OCI-LY7 (cell line): ENCODE measurements around the gene SLC2A6. TPM values are rescaled to one million over a fixed set of nuclear protein-coding genes. Genes with fewer than 3 reads are reported as not detected.

Experiments
- BruUV-seq: library from RNA; stranded (reverse); fragments of 400-500 nt; replicated peaks from 2 replicates; lab custom pipeline; 2021; lab: Mats Ljungman, UMichigan
- CTCF ChIA-PET: fragments of 300-600 bp; sonication (Branson Sonifier 250); formaldehyde crosslinking; loops from one replicate; lab custom pipeline; 2022; ENCODE audit warnings: antibody characterized with exemption; ENCODE audit not compliant: unreplicated experiment; lab: Charles Lee
- POLR2A ChIA-PET: fragments of 300-600 bp; sonication (Branson Sonifier 250); formaldehyde crosslinking; loops from one replicate; lab custom pipeline; 2022; ENCODE audit warnings: antibody characterized with exemption; lab: Charles Lee
- DNase-seq: peaks from one replicate; pipeline ENCODE4 v3.0.0-alpha.2; 2015; ENCODE audit warnings: low spot score
- H2AFZ ChIP-seq: fragments of 200-600 bp; sonication (generic), shearing (Covaris generic); 2 replicates; pipeline ENCODE4 v1.6.1; 2014; ENCODE audit warnings: mild to moderate bottlenecking, antibody characterized with exemption, low read length, moderate library complexity
- H3K27ac ChIP-seq: fragments of 200-600 bp; sonication (generic); 2 replicates; pipeline ENCODE4 v1.5.1; 2014; ENCODE audit warnings: mixed run types, low read depth, mild to moderate bottlenecking, moderate library complexity, low read length, inconsistent platforms; ENCODE audit not compliant: poor library complexity, severe bottlenecking
- H3K36me3 ChIP-seq: fragments of 200-600 bp; sonication (generic); 2 replicates; pipeline ENCODE4 v1.6.1; 2014; ENCODE audit warnings: mild to moderate bottlenecking, antibody characterized with exemption, low read length, moderate library complexity, mixed read lengths; ENCODE audit not compliant: insufficient read depth
- H3K4me1 ChIP-seq: fragments of 200-600 bp; sonication (generic); 2 replicates; pipeline ENCODE4 v1.5.1; 2014; ENCODE audit warnings: mild to moderate bottlenecking, low read length; ENCODE audit not compliant: insufficient read depth, poor library complexity, severe bottlenecking
- H3K4me2 ChIP-seq: fragments of 200-600 bp; sonication (generic); 2 replicates; pipeline ENCODE4 v1.6.1; 2014; ENCODE audit warnings: mild to moderate bottlenecking, low read length
- H3K4me3 ChIP-seq: fragments of 200-600 bp; sonication (generic); 2 replicates; pipeline ENCODE4 v1.5.1; 2014; ENCODE audit warnings: mild to moderate bottlenecking, low read depth, low read length; ENCODE audit not compliant: poor library complexity, severe bottlenecking
- H3K79me2 ChIP-seq: fragments of 200-600 bp; sonication (generic); 2 replicates; pipeline ENCODE4 v1.6.1; 2016; ENCODE audit warnings: low read depth, mild to moderate bottlenecking, low read length, moderate library complexity, mixed read lengths; ENCODE audit not compliant: insufficient read depth
- H3K9me2 ChIP-seq: fragments of 200-600 bp; sonication (generic); 2 replicates; pipeline ENCODE4 v1.6.1; 2016; ENCODE audit warnings: mild to moderate bottlenecking, low read length, mixed read lengths; ENCODE audit not compliant: insufficient read depth
- H3K9me3 ChIP-seq: fragments of 200-600 bp; sonication (generic); 2 replicates; pipeline ENCODE4 v1.6.1; 2014; ENCODE audit warnings: mild to moderate bottlenecking, mixed run types, low read length, mixed read lengths
- H4K20me1 ChIP-seq: fragments of 200-600 bp; sonication (generic); 2 replicates; pipeline ENCODE4 v1.6.1; 2014; ENCODE audit warnings: mild to moderate bottlenecking, antibody characterized with exemption, low read length, moderate library complexity, mixed read lengths; ENCODE audit not compliant: insufficient read depth
- CTCF ChIP-seq: fragments of 200-600 bp; sonication (generic); conservative IDR thresholded peaks from 2 replicates; pipeline ENCODE4 v1.5.1; 2014; ENCODE audit warnings: mild to moderate bottlenecking, antibody characterized with exemption, low read length, moderate library complexity, mixed read lengths
- EZH2phosphoT487 ChIP-seq: fragments of 200-600 bp; sonication (generic); IDR thresholded peaks from 2 replicates; pipeline ENCODE4 v1.6.1; 2018; ENCODE audit warnings: low read depth, borderline replicate concordance, mild to moderate bottlenecking, mixed run types, antibody characterized with exemption, low read length, moderate library complexity, mixed read lengths
- intact Hi-C: fragments of 100-400 bp; cut with micrococcal nuclease; formaldehyde crosslinking; loops from one replicate; pipeline ENCODE4 v1.10.0; 2022; ENCODE audit not compliant: unreplicated experiment
- total RNA-seq, 2 experiments: library from RNA; depleted of rRNA in 1 of 2; stranded (reverse); fragments of >200 nt in 1 of 2; shearing (Covaris generic) in 1 of 2; gene quantifications; 2 replicates each; pipeline ENCODE4 v1.2.3, GENCODE V29; 2014 to 2022

Gene SLC2A6
- total RNA-seq, 2 experiments from 2014 or later, result 51.0 to 52.9 TPM

GRCh38 chr9:133429641-133430161 lies 49.2 kb downstream of the SLC2A6 start:
- no peaks in the 10 kb centered on the region for H3K9me3 ChIP-seq
- intact Hi-C loops, result no loop called here
- no peaks in the 10 kb centered on the region for H4K20me1 ChIP-seq
- CTCF ChIA-PET, result no interaction called here
- H3K4me2 ChIP-seq, result no peak overlapping the region
- H3K9me2 ChIP-seq, result no peaks in the 10 kb centered on the region
- H2AFZ ChIP-seq, result no peak overlapping the region
- H3K79me2 ChIP-seq, result no peaks in the 10 kb centered on the region
- TF ChIP-seq EZH2phosphoT487 (no peak), CTCF (no peak)
- H3K4me1 ChIP-seq, result no peaks in the 10 kb centered on the region
- no peak overlapping the region for H3K27ac ChIP-seq
- DNase-seq, result no peak
- no peak overlapping the region for H3K4me3 ChIP-seq
- BruUV-seq, result no TSS peak
- H3K36me3 ChIP-seq, result no peaks in the 10 kb centered on the region
- POLR2A ChIA-PET, result no interaction called here

- no peaks in the 10 kb centered on the region for H4K20me1 ChIP-seq
- TF ChIP-seq EZH2phosphoT487 (no peak), CTCF (no peak)
- H3K9me3 ChIP-seq, result no peaks in the 10 kb centered on the region
- H3K27ac ChIP-seq, result no peak overlapping the region
- intact Hi-C loops, result no loop called here
- H3K4me2 ChIP-seq, result no peak overlapping the region
- H3K9me2 ChIP-seq, result no peaks in the 10 kb centered on the region
- BruUV-seq, result no TSS peak
- no peaks in the 10 kb centered on the region for H3K79me2 ChIP-seq
- H3K4me1 ChIP-seq, result no peaks in the 10 kb centered on the region
- no peak overlapping the region for H3K4me3 ChIP-seq
- ChIA-PET CTCF (no interaction called here), POLR2A (no interaction called here)
- DNase-seq, result no peak
- H2AFZ ChIP-seq, result no peak overlapping the region
- no peaks in the 10 kb centered on the region for H3K36me3 ChIP-seq
Observed at GRCh38 chr9:133429214-133429613, 49.7 kb downstream of the SLC2A6 start.

GRCh38 chr9:133428617-133429101 lies 50.2 kb downstream of the SLC2A6 start:
- Histone ChIP-seq H3K4me2 (no peak overlapping the region), H3K36me3 (no peaks in the 10 kb centered on the region), H3K4me3 (no peak overlapping the region), H3K4me1 (no peaks in the 10 kb centered on the region), H4K20me1 (no peaks in the 10 kb centered on the region), H2AFZ (no peak overlapping the region), H3K79me2 (no peaks in the 10 kb centered on the region), H3K9me2 (no peaks in the 10 kb centered on the region), H3K9me3 (no peaks in the 10 kb centered on the region), H3K27ac (no peak overlapping the region)
- TF ChIP-seq CTCF (no peak), EZH2phosphoT487 (no peak)
- POLR2A ChIA-PET, result no interaction called here
- BruUV-seq, result no TSS peak
- CTCF ChIA-PET, result no interaction called here
- intact Hi-C loops, result no loop called here
- no peak for DNase-seq
